Measurements from ENCODE around the gene MEIG1. TPM values are rescaled to one million over a fixed set of nuclear protein-coding genes. Genes with fewer than 3 reads are reported as not detected.
"Not testable (repeated sequence)": the region's sequence is repeated elsewhere in the genome, so short reads cannot be mapped to it uniquely, and the experiment has no call there.

The MEIG1 gene
- total RNA-seq, 1 experiment from 2014 or later, result not detected

DNA sequence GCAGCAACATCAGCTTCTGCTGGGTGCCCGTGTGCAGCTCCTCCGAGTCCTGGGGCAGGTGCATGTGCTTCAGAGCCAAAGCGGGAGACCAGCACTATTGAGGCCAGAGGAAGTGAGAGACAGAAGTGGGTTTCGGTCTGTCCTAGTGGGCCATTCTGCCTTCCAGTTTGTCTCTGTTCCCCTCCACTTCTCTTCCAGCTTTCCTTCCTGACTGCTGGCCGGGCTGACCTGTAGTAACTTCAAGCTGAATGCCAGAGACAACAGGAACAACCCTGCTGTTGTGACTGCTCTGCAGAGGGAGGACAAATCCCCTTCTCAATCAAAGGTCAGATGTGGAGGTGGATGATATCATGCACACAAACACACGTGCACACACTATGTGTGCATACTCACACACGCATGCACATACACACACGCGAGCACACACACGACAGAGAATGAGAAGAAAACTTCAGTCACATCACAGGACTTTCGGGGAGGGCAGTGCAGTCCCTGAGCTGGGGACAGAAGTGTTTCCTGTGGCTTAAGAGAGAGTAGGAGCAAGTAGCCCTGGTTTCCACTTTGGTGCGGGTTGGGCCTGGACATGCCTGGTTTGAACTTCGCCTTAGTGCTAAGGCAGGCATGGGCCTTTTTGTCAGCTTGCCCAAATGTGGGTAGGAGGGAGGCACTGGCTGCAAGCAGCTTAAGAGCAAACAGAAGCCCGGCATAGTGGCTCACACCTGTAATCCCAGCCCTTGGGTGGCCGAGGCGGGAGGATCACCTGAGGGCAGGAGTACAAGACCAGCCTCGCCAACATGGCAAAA is 16.8 kb upstream of the MEIG1 start:
- H3K9me3 Mint-ChIP-seq (ENCODE audit: unreplicated experiment); CTCF ChIA-PET; H3K4me3 Mint-ChIP-seq (ENCODE audit: unreplicated experiment); H3K4me1 Mint-ChIP-seq (ENCODE audit: low read depth, unreplicated experiment); H3K4me1 ChIP-seq; intact Hi-C loops (cut with micrococcal nuclease; ENCODE audit: unreplicated experiment); H3K27me3 Mint-ChIP-seq (ENCODE audit: insufficient read depth, unreplicated experiment); H3K36me3 ChIP-seq (ENCODE audit: control insufficient read depth, insufficient read depth, low read length); H3K9me3 ChIP-seq; DNase-seq; POLR2A ChIA-PET; H3K27me3 ChIP-seq (replicated peaks; ENCODE audit: control insufficient read depth, insufficient read depth, low read length); BruUV-seq (replicated peaks); H3K27ac Mint-ChIP-seq (ENCODE audit: unreplicated experiment); H3K4me3 ChIP-seq (ENCODE audit: low read depth, low read length): not testable (repeated sequence)
- peaks cover 71% of the 10 kb centered on the region for H3K36me3 Mint-ChIP-seq (ENCODE audit: insufficient read depth, unreplicated experiment)

- H3K27me3 ChIP-seq (replicated peaks; ENCODE audit: control insufficient read depth, insufficient read depth, low read length); POLR2A ChIA-PET; DNase-seq; H3K4me1 Mint-ChIP-seq (ENCODE audit: low read depth, unreplicated experiment); H3K27ac Mint-ChIP-seq (ENCODE audit: unreplicated experiment); intact Hi-C loops (cut with micrococcal nuclease; ENCODE audit: unreplicated experiment); H3K4me1 ChIP-seq; H3K9me3 ChIP-seq; BruUV-seq (replicated peaks); H3K4me3 ChIP-seq (ENCODE audit: low read depth, low read length); H3K9me3 Mint-ChIP-seq (ENCODE audit: unreplicated experiment); H3K4me3 Mint-ChIP-seq (ENCODE audit: unreplicated experiment); H3K36me3 ChIP-seq (ENCODE audit: control insufficient read depth, insufficient read depth, low read length); H3K27me3 Mint-ChIP-seq (ENCODE audit: insufficient read depth, unreplicated experiment): not testable (repeated sequence)
- CTCF ChIA-PET, result interaction anchor here (0.6 kb wide), 1 partner anchor 682 kb away, joined by 3 read pairs; no protein-coding TSS in a partner anchor
- H3K36me3 Mint-ChIP-seq (ENCODE audit: insufficient read depth, unreplicated experiment), result peaks cover 74% of the 10 kb centered on the region
These were observed 16.2 kb upstream of the MEIG1 start for GRCh38 chr10:14942950-14943338.

DNA sequence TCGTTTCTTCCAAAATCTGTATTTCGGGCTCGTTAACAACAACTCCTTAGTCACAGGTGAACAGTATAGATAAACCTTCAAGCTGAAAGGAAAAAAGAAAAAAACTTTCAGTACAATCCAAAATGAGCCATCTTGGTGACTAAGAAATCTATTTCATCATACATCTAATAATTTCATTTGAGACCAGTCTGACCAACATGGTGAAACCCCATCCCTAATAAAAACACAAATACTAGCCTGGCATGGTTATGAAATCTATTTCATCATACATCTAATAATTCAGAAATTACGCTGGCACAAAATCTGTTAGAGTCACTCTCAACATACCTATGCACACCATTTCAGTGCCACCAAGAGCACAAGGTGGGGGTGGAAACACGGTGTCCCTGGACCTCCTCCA is 14.1 kb upstream of the MEIG1 start:
- H3K4me3 Mint-ChIP-seq (ENCODE audit: unreplicated experiment), result no peak overlapping the region
- TF ChIP-seq, protein P1, sequence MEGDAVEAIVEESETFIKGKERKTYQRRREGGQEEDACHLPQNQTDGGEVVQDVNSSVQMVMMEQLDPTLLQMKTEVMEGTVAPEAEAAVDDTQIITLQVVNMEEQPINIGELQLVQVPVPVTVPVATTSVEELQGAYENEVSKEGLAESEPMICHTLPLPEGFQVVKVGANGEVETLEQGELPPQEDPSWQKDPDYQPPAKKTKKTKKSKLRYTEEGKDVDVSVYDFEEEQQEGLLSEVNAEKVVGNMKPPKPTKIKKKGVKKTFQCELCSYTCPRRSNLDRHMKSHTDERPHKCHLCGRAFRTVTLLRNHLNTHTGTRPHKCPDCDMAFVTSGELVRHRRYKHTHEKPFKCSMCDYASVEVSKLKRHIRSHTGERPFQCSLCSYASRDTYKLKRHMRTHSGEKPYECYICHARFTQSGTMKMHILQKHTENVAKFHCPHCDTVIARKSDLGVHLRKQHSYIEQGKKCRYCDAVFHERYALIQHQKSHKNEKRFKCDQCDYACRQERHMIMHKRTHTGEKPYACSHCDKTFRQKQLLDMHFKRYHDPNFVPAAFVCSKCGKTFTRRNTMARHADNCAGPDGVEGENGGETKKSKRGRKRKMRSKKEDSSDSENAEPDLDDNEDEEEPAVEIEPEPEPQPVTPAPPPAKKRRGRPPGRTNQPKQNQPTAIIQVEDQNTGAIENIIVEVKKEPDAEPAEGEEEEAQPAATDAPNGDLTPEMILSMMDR (IDR thresholded peaks at IDR 0.05; ENCODE audit: insufficient read depth in 1 of 2, low read depth in 1 of 2, low read length in 1 of 2, severe bottlenecking in 1 of 2, unreplicated experiment in 1 of 2), result no peak
- H3K9me3 ChIP-seq, result no peaks in the 10 kb centered on the region
- H3K36me3 Mint-ChIP-seq (ENCODE audit: insufficient read depth, unreplicated experiment), result peaks cover 75% of the 10 kb centered on the region
- DNase-seq, result no peak
- no peak overlapping the region for H3K27ac Mint-ChIP-seq (ENCODE audit: unreplicated experiment)
- peaks cover 6% of the 10 kb centered on the region for H3K36me3 ChIP-seq (ENCODE audit: control insufficient read depth, insufficient read depth, low read length)
- H3K27me3 ChIP-seq (replicated peaks; ENCODE audit: control insufficient read depth, insufficient read depth, low read length), result no peaks in the 10 kb centered on the region
- BruUV-seq (replicated peaks), result no TSS peak
- no peaks in the 10 kb centered on the region for H3K4me1 ChIP-seq
- H3K27me3 Mint-ChIP-seq (ENCODE audit: insufficient read depth, unreplicated experiment), result no peaks in the 10 kb centered on the region
- no peaks in the 10 kb centered on the region for H3K9me3 Mint-ChIP-seq (ENCODE audit: unreplicated experiment)
- H3K4me1 Mint-ChIP-seq (ENCODE audit: low read depth, unreplicated experiment), result no peaks in the 10 kb centered on the region
- no peak overlapping the region for H3K4me3 ChIP-seq (ENCODE audit: low read depth, low read length)
- ChIA-PET CTCF (interaction anchor here (0.6 kb wide), 1 partner anchor 317 kb away, joined by 8 read pairs; no protein-coding TSS in a partner anchor), POLR2A (no interaction called here)
- intact Hi-C loops (cut with micrococcal nuclease; ENCODE audit: unreplicated experiment), result no loop called here

DNA sequence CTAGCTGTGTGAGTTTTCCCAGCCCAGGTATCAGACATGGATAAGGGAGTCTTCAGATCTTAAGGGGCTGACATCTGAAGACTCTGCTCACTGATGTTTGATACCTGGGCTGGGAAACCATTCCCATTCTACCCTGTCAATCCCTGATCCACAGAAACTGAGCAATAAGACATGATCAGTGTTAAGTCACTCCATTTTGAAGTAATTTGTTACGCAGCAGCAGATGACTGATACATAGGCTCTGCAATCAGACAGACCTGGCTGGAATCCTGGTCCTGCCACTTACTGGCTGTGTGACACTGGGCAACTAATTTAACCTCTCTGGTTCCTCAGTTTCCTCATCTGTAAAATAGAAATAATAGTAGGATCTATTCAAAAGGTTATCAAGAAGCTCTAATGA is 11.9 kb upstream of the MEIG1 start:
- H3K27me3 ChIP-seq (replicated peaks; ENCODE audit: control insufficient read depth, insufficient read depth, low read length), result no peaks in the 10 kb centered on the region
- Mint-ChIP-seq H3K9me3 (ENCODE audit: unreplicated experiment) (no peaks in the 10 kb centered on the region), H3K4me3 (ENCODE audit: unreplicated experiment) (no peak overlapping the region), H3K27ac (ENCODE audit: unreplicated experiment) (no peak overlapping the region), H3K4me1 (ENCODE audit: low read depth, unreplicated experiment) (no peaks in the 10 kb centered on the region), H3K27me3 (ENCODE audit: insufficient read depth, unreplicated experiment) (no peaks in the 10 kb centered on the region), H3K36me3 (ENCODE audit: insufficient read depth, unreplicated experiment) (peaks cover 66% of the 10 kb centered on the region)
- BruUV-seq (replicated peaks), result no TSS peak
- POLR2A ChIA-PET, result no interaction called here
- no peaks in the 10 kb centered on the region for H3K9me3 ChIP-seq
- H3K4me1 ChIP-seq, result no peaks in the 10 kb centered on the region
- CTCF ChIA-PET, result no interaction called here
- H3K4me3 ChIP-seq (ENCODE audit: low read depth, low read length), result no peak overlapping the region
- TF ChIP-seq, protein P1 (IDR thresholded peaks at IDR 0.05; ENCODE audit: insufficient read depth in 1 of 2, low read depth in 1 of 2, low read length in 1 of 2, severe bottlenecking in 1 of 2, unreplicated experiment in 1 of 2), result no peak
- peaks cover 6% of the 10 kb centered on the region for H3K36me3 ChIP-seq (ENCODE audit: control insufficient read depth, insufficient read depth, low read length)
- no peak for DNase-seq
- intact Hi-C loops (cut with micrococcal nuclease; ENCODE audit: unreplicated experiment), result no loop called here
